HepG2 (cell line): ENCODE results near the gene DENND4A. TPM values are rescaled to one million over a fixed set of nuclear protein-coding genes. Genes with fewer than 3 reads are reported as not detected.

Experiments used
- ATAC-seq: fragments of 200-7000 bp; cut with Tn5 transposase; 3 replicates; pipeline ENCODE4 v1.9.1; 2020; ENCODE audit warnings: mild to moderate bottlenecking, moderate library complexity
- BruUV-seq: library from RNA; stranded (reverse); fragments of 400-500 nt; replicated peaks from 2 replicates; lab custom pipeline; 2021; lab: Mats Ljungman, UMichigan
- CTCF ChIA-PET: fragments of 300-600 bp; formaldehyde crosslinking; extraction: SDS; loops from one replicate; lab custom pipeline; 2021; ENCODE audit warnings: low total read pairs, inconsistent platforms, low intra/inter-chr PET ratio; lab: Yijun Ruan, JAX
- POLR2A ChIA-PET: fragments of 350-600 bp; sonication (Branson Sonifier 250); formaldehyde crosslinking; loops from one replicate; lab custom pipeline; 2020; ENCODE audit warnings: antibody characterized with exemption, inconsistent platforms; lab: Yijun Ruan, JAX
- DNase-seq: peaks from one replicate; pipeline ENCODE4 v3.0.0-alpha.2; 2015; ENCODE audit warnings: low spot score
- FAIRE-seq: peaks from 3 replicates; lab custom pipeline; 2011; peaks lifted over from hg19 to GRCh38; lab: Jason Lieb, UNC
- H2AFZ ChIP-seq: one replicate; pipeline ENCODE4 v1.6.1; 2011; ENCODE audit warnings: low read length, inconsistent platforms
- H3K27ac ChIP-seq: fragments of 300-600 bp; 3 replicates; pipeline ENCODE4 v1.8.0; 2011; ENCODE audit warnings: mixed run types, mild to moderate bottlenecking, mixed read lengths, low read length, inconsistent platforms; ENCODE audit not compliant: insufficient read depth; ENCODE audit errors: extremely low read length
- H3K27me3 ChIP-seq, 2 experiments: fragments of 200-600 bp in 1 of 2; 2 replicates in 1 of 2; 3 replicates in 1 of 2; pipeline versions ENCODE4 v1.6.0 to v1.8.0; 2011; ENCODE audit warnings: low read length in 2 of 2, mild to moderate bottlenecking in 2 of 2, moderate library complexity in 2 of 2, inconsistent platforms in 1 of 2; ENCODE audit not compliant: insufficient read depth in 2 of 2, control insufficient read depth in 1 of 2
- H3K36me3 ChIP-seq, 2 experiments: fragments of 200-600 bp in 1 of 2; replicated peaks in 1 of 2; 2 replicates in 1 of 2; 3 replicates in 1 of 2; pipeline versions ENCODE4 v1.5.1 to v1.8.0; 2011; ENCODE audit warnings: low read length in 2 of 2, inconsistent platforms in 1 of 2; ENCODE audit not compliant: insufficient read depth in 2 of 2, control insufficient read depth in 1 of 2
- H3K4me1 ChIP-seq: 2 replicates; pipeline ENCODE4 v1.5.1; 2012; ENCODE audit warnings: low read length, inconsistent platforms; ENCODE audit not compliant: insufficient read depth
- H3K4me2 ChIP-seq: 2 replicates; pipeline ENCODE4 v1.6.0; 2011; ENCODE audit warnings: low read depth, low read length, inconsistent platforms
- H3K4me3 ChIP-seq, 3 experiments: fragments of 200-600 bp in 1 of 3; sonication (generic), shearing (Covaris generic) in 1 of 3; replicated peaks in 1 of 3; 2 replicates each; pipeline ENCODE4 v1.5.1; 2011 to 2016; ENCODE audit warnings: low read length in 3 of 3, inconsistent platforms in 2 of 3, low read depth in 2 of 3, mild to moderate bottlenecking in 2 of 3, control low read depth in 1 of 3, mixed read lengths in 1 of 3; ENCODE audit not compliant: insufficient read depth in 1 of 3
- H3K79me2 ChIP-seq: one replicate; pipeline ENCODE4 v1.6.1; 2011; ENCODE audit warnings: low read length, inconsistent platforms; ENCODE audit not compliant: insufficient read depth
- H3K9ac ChIP-seq: 2 replicates; pipeline ENCODE4 v1.6.0; 2011; ENCODE audit warnings: mild to moderate bottlenecking, low read depth, low read length, inconsistent platforms; ENCODE audit not compliant: insufficient read depth
- H3K9me3 ChIP-seq: 2 replicates; pipeline ENCODE4 v1.5.1; 2012; ENCODE audit warnings: mild to moderate bottlenecking, low read length
- H4K20me1 ChIP-seq: 2 replicates; pipeline ENCODE4 v1.6.0; 2011; ENCODE audit warnings: inconsistent platforms, mild to moderate bottlenecking, low read length, moderate library complexity; ENCODE audit not compliant: insufficient read depth
- ARHGAP35 ChIP-seq: sonication (generic); formaldehyde crosslinking; IDR thresholded peaks from 2 replicates; pipeline ENCODE4 v1.9.0; 2022; ENCODE audit warnings: mild to moderate bottlenecking, inconsistent platforms, moderate library complexity, missing genetic modification reagents, borderline replicate concordance
- ELF4 ChIP-seq: sonication (generic); formaldehyde crosslinking; IDR thresholded peaks from 2 replicates; pipeline ENCODE4 v1.5.0; 2020; ENCODE audit warnings: missing genetic modification reagents, mild to moderate bottlenecking, moderate library complexity, borderline replicate concordance
- FOXP1 ChIP-seq, 2 experiments: fragments of 450-650 bp in 1 of 2; IDR thresholded peaks; 2 replicates each; pipeline ENCODE4 v1.6.1; 2017 to 2018; ENCODE audit warnings: antibody characterized with exemption in 1 of 2
- NFIC ChIP-seq: IDR thresholded peaks from 2 replicates; pipeline ENCODE4 v1.6.1; 2012; ENCODE audit warnings: mild to moderate bottlenecking, low read length, inconsistent platforms
- PTBP1 ChIP-seq: fragments of 200-400 bp; formaldehyde crosslinking; IDR thresholded peaks from 2 replicates; pipeline ENCODE4 v1.6.1; 2018; ENCODE audit warnings: low read length, low read depth; ENCODE audit not compliant: poor library complexity, severe bottlenecking
- SAP130 ChIP-seq: IDR thresholded peaks from 2 replicates; pipeline ENCODE4 v1.6.1; 2016; ENCODE audit warnings: low read depth
- SYNCRIP ChIP-seq: fragments of 200-400 bp; formaldehyde crosslinking; IDR thresholded peaks from 2 replicates; pipeline ENCODE4 v1.6.1; 2018; ENCODE audit warnings: mild to moderate bottlenecking, low read depth, low read length; ENCODE audit not compliant: insufficient read depth
- ZBTB38 ChIP-seq: sonication (generic); formaldehyde crosslinking; IDR thresholded peaks from 2 replicates; pipeline ENCODE4 v1.5.1; 2020; ENCODE audit warnings: mild to moderate bottlenecking, missing genetic modification reagents
- ZFY ChIP-seq: sonication (generic); formaldehyde crosslinking; IDR thresholded peaks from 2 replicates; pipeline ENCODE4 v1.4.0; 2020; ENCODE audit warnings: missing genetic modification reagents
- ZNF17 ChIP-seq: sonication (generic); formaldehyde crosslinking; IDR thresholded peaks from 2 replicates; pipeline ENCODE4 v1.5.0; 2020; ENCODE audit warnings: mild to moderate bottlenecking, missing genetic modification reagents
- ZNF362 ChIP-seq: sonication (generic); formaldehyde crosslinking; IDR thresholded peaks from 2 replicates; pipeline ENCODE4 v1.4.0; 2020; ENCODE audit warnings: missing genetic modification reagents, mild to moderate bottlenecking, borderline replicate concordance
- WGBS: methylation state at CpG from one replicate; pipeline ENCODE4 v1.1.6; 2017; ENCODE audit warnings: low lambda C conversion rate; 5-methylcytosine and 5-hydroxymethylcytosine counted together
- in situ Hi-C: cut with HindIII; loops from 2 replicates; pipeline ENCODE4 v1.10.0; 2017; ENCODE audit warnings: low pct_unique_long_range_greater_than_20kb; ENCODE audit not compliant: extremely low pct_ligation_motif_present
- intact Hi-C: fragments of 100-400 bp; cut with micrococcal nuclease; formaldehyde crosslinking; loops from one replicate; pipeline ENCODE4 v1.10.0; 2022; ENCODE audit not compliant: unreplicated experiment
- polyA plus RNA-seq, 8 experiments: library from polyadenylated mRNA; depleted of rRNA in 3 of 8; stranded (reverse) in 7 of 8; unstranded in 1 of 8; fragments of >200 nt; fragmentation: Illumina TruSeq in 4 of 8; extraction: Trizol in 4 of 8; gene quantifications; 2 replicates each; pipeline versions ENCODE4 v1.2.1 to v1.2.3, GENCODE V29; 2011 to 2016; ENCODE audit warnings: low read depth in 4 of 8, missing spikeins in 1 of 8, mixed read lengths in 1 of 8; ENCODE audit not compliant: insufficient read depth in 1 of 8
- total RNA-seq, 5 experiments: library from RNA; depleted of rRNA; stranded (reverse); fragments of >200 nt; fragmentation: Illumina TruSeq; extraction: Trizol; gene quantifications; 2 replicates each; pipeline ENCODE4 v1.2.3, GENCODE V29; 2016; ENCODE audit warnings: low read depth in 1 of 5

Gene DENND4A
- total and polyA plus RNA-seq, 2 of the 13 experiments (the other 11 are each of a cell fraction or from before 2014, with no cell fraction given) = 13.2 to 18.6 TPM

DNA sequence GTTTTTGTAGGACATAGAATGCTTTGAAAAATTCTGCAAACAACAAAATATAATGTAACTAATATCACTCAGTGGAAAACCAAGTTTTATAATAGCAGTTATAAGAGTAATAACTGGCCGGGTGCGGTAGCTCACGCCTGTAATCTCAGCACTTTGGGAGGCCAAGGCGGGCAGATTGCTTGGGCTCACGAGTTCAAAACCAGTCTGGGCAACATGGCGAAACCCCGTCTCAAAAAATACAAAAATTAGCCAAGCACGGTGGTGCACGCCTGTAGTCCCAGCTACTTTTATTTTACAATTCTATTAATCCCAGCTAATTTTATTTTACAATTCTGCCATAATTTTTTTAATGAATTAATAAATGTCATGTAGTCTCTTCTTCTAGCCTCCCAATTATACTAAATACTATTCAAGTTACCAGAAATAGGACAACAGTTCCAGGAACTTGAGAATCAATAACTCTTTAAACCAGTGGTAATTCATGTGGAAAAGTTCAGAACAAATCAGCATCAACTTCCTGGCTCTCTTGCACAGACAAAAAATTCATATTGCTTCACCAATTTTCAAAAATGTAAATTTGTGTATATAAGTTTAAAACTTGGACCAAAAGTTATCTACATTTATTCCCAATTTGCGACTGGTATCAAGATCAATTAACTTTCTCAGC lies 2.2 kb downstream of the DENND4A start:
- no peak overlapping the region for H2AFZ ChIP-seq
- no peaks in the 10 kb centered on the region; a peak in 1 of 5 replicates for H3K27me3 ChIP-seq
- peak overlapping the region; percentile 87 for H3K27ac ChIP-seq
- H4K20me1 ChIP-seq = no peaks in the 10 kb centered on the region
- TF ChIP-seq ZNF362 (CRISPR knock-in tag) (no peak), NFIC (0 out of 2 replicates have a peak, but pooled peaks have one; percentile 4), SAP130 (CRISPR knock-in tag) (0 out of 2 replicates have a peak, but pooled peaks have one; percentile 6), FOXP1 (IDR thresholded peaks at IDR 0.05) (no peak), FOXP1 (CRISPR knock-in tag; IDR thresholded peaks at IDR 0.05) (no peak), ZFY (CRISPR knock-in tag) (0 out of 2 replicates have a peak, but pooled peaks have one; percentile 24), SYNCRIP (no peak), ARHGAP35 (CRISPR knock-in tag) (no peak), ELF4 (CRISPR knock-in tag) (0 out of 2 replicates have a peak, but pooled peaks have one; percentile 25), PTBP1 (no peak), ZNF17 (CRISPR knock-in tag) (no peak), ZBTB38 (peak; percentile 88)
- FAIRE-seq (no peak), DNase-seq (no peak), ATAC-seq (no peak)
- peak overlapping the region; percentile 94 for H3K9ac ChIP-seq
- no TSS peak for BruUV-seq
- 72% methylated on average over 10 of the region's 10 CpGs for WGBS
- H3K4me2 ChIP-seq = peak overlapping the region; percentile 74
- intact Hi-C loops = no loop called here
- no peaks in the 10 kb centered on the region for H3K9me3 ChIP-seq
- H3K79me2 ChIP-seq = peaks cover 67% of the 10 kb centered on the region
- POLR2A ChIA-PET = interaction anchor here (1.2 to 3.7 kb wide), 3 partner anchors 15 to 43 kb away, joined by 3 to 35 read pairs (median 12); no protein-coding TSS in a partner anchor
- peaks cover 0 to under 1% of the 10 kb centered on the region in 2 experiments; a peak in 1 of 5 replicates for H3K36me3 ChIP-seq
- peak overlapping the region; percentile 80 to 98 (median 88) for H3K4me3 ChIP-seq
- in situ Hi-C loops = no loop called here
- CTCF ChIA-PET = no interaction called here
- peaks cover 53% of the 10 kb centered on the region for H3K4me1 ChIP-seq
